Measurements from ENCODE around the gene FAM110D. TPM values are rescaled to one million over a fixed set of nuclear protein-coding genes. Genes with fewer than 3 reads are reported as not detected.

FAM110D gene
- total RNA-seq, 1 donor from 2014 or later, result not detected

- FAIRE-seq, result no peak
- no peaks in the 10 kb centered on the region for H3K27me3 ChIP-seq (ENCODE audit: control insufficient read depth, insufficient read depth, low read length)
- no peaks in the 10 kb centered on the region for H3K36me3 ChIP-seq (ENCODE audit: control insufficient read depth, insufficient read depth, low read length)
- H3K4me3 ChIP-seq (ENCODE audit: low read depth, low read length), result no peak overlapping the region
- no peak for DNase-seq (ENCODE audit: low read depth)
- TF ChIP-seq CTCF (IDR thresholded peaks at IDR 0.05; ENCODE audit: insufficient read depth, low read length, severe bottlenecking), result no peak
Measured at GRCh38 chr1:26134466-26134865, 24.4 kb upstream of the FAM110D start.

GRCh38 chr1:26138974-26139558 is 19.8 kb upstream of the FAM110D start:
- FAIRE-seq, result no peak
- Histone ChIP-seq H3K27me3 (ENCODE audit: control insufficient read depth, insufficient read depth, low read length) (no peaks in the 10 kb centered on the region), H3K36me3 (ENCODE audit: control insufficient read depth, insufficient read depth, low read length) (no peaks in the 10 kb centered on the region), H3K4me3 (ENCODE audit: low read depth, low read length) (no peak overlapping the region)
- no peak for TF ChIP-seq CTCF (IDR thresholded peaks at IDR 0.05; ENCODE audit: insufficient read depth, low read length, severe bottlenecking)
- no peak for DNase-seq (ENCODE audit: low read depth)

- FAIRE-seq, result no peak
Measured at GRCh38 chr1:26142159-26142558, 16.7 kb upstream of the FAM110D start.

GRCh38 chr1:26145041-26145959 is 13.6 kb upstream of the FAM110D start:
- TF ChIP-seq CTCF (IDR thresholded peaks at IDR 0.05; ENCODE audit: insufficient read depth, low read length, severe bottlenecking), result peak; percentile 84
- FAIRE-seq (peak; percentile 85), DNase-seq (ENCODE audit: low read depth) (peak; percentile 73)
- H3K27me3 ChIP-seq (ENCODE audit: control insufficient read depth, insufficient read depth, low read length), result no peaks in the 10 kb centered on the region
- H3K4me3 ChIP-seq (ENCODE audit: low read depth, low read length), result no peak overlapping the region
- H3K36me3 ChIP-seq (ENCODE audit: control insufficient read depth, insufficient read depth, low read length), result no peaks in the 10 kb centered on the region

More at GRCh38 chr1:26142159-26142558, 16.7 kb upstream of the FAM110D start:
- H3K36me3 ChIP-seq (ENCODE audit: control insufficient read depth, insufficient read depth, low read length), result no peaks in the 10 kb centered on the region
- no peak for DNase-seq (ENCODE audit: low read depth)
- no peaks in the 10 kb centered on the region for H3K27me3 ChIP-seq (ENCODE audit: control insufficient read depth, insufficient read depth, low read length)
- no peak overlapping the region for H3K4me3 ChIP-seq (ENCODE audit: low read depth, low read length)
- no peak for TF ChIP-seq CTCF (IDR thresholded peaks at IDR 0.05; ENCODE audit: insufficient read depth, low read length, severe bottlenecking)

GRCh38 chr1:26145960-26146294 is 13.0 kb upstream of the FAM110D start:
- FAIRE-seq, result no peak
- Histone ChIP-seq H3K36me3 (ENCODE audit: control insufficient read depth, insufficient read depth, low read length) (no peaks in the 10 kb centered on the region), H3K27me3 (ENCODE audit: control insufficient read depth, insufficient read depth, low read length) (no peaks in the 10 kb centered on the region), H3K4me3 (ENCODE audit: low read depth, low read length) (no peak overlapping the region)
- TF ChIP-seq CTCF (IDR thresholded peaks at IDR 0.05; ENCODE audit: insufficient read depth, low read length, severe bottlenecking), result no peak
- no peak for DNase-seq (ENCODE audit: low read depth)
